ENCODE results near the gene IPMK. TPM values are rescaled to one million over a fixed set of nuclear protein-coding genes. Genes with fewer than 3 reads are reported as not detected.

IPMK gene
- total RNA-seq, 1 experiment from 2014 or later: 11.1 TPM

- no peaks in the 10 kb centered on the region for H3K27me3 ChIP-seq (ENCODE audit: insufficient read depth, low read depth)
- BruUV-seq (replicated peaks): TSS peak; percentile 39
- no peak for DNase-seq
- H3K4me3 ChIP-seq: peak overlapping the region; percentile 66
- no peaks in the 10 kb centered on the region for H3K9me3 ChIP-seq (ENCODE audit: insufficient read depth, low read depth)
- H3F3A ChIP-seq (ENCODE audit: insufficient read depth, low read depth): peaks cover 26% of the 10 kb centered on the region
- H3K36me3 ChIP-seq (ENCODE audit: low read depth): 0 out of 2 replicates have a peak, but pooled peaks cover 5% of the 10 kb centered on the region
- intact Hi-C loops (cut with micrococcal nuclease; ENCODE audit: unreplicated experiment): loop anchor here (1.0 to 2.0 kb wide), 4 partner anchors 10 to 167 kb away; partner anchors contain the start of gene TFAM
- H2AFZ ChIP-seq: peak overlapping the region; percentile 92
- peaks cover 64% of the 10 kb centered on the region for H3K79me2 ChIP-seq (ENCODE audit: low read depth)
- peak overlapping the region; percentile 96 for H3K4me2 ChIP-seq
- H3K4me1 ChIP-seq (replicated peaks; ENCODE audit: insufficient read depth): peaks cover 22% of the 10 kb centered on the region
- POLR2A ChIA-PET (ENCODE audit: unreplicated experiment): no interaction called here
- no peaks in the 10 kb centered on the region for H3K9me2 ChIP-seq (ENCODE audit: insufficient read depth)
- no peaks in the 10 kb centered on the region; the same call in 1 of the 2 replicates for H4K20me1 ChIP-seq (ENCODE audit: insufficient read depth)
- peak overlapping the region; percentile 86 for H3K27ac ChIP-seq
- TF ChIP-seq EZH2 (IDR thresholded peaks at IDR 0.05; ENCODE audit: low read depth) (no peak), CTCF (conservative IDR thresholded peaks at IDR 0.05) (no peak)
- CTCF ChIA-PET: no interaction called here
Measured at GRCh38 chr10:58269782-58270290, 2.1 kb upstream of the IPMK start.

GRCh38 chr10:58268946-58269781, 1.5 kb upstream of the IPMK start, which contains the start of gene CISD1:
CISD1 (plus strand) TSS chr10:58269162; CDS start chr10:58269274, 112 bp downstream.
- Histone ChIP-seq H3K9me2 (ENCODE audit: insufficient read depth) (no peaks in the 10 kb centered on the region), H3K27ac (peak within 1 kb of the TSS; percentile 86), H3K4me2 (peak within 1 kb of the TSS; percentile 96), H3K4me3 (peak within 1 kb of the TSS; percentile 66), H4K20me1 (ENCODE audit: insufficient read depth) (no peaks in the 10 kb centered on the region), H3K36me3 (ENCODE audit: low read depth) (0 out of 2 replicates have a peak, but pooled peaks cover 5% of the 10 kb centered on the region), H3F3A (ENCODE audit: insufficient read depth, low read depth) (peaks cover 26% of the 10 kb centered on the region), H2AFZ (peak within 1 kb of the TSS; percentile 94), H3K27me3 (ENCODE audit: insufficient read depth, low read depth) (no peaks in the 10 kb centered on the region), H3K4me1 (replicated peaks; ENCODE audit: insufficient read depth) (peaks cover 27% of the 10 kb centered on the region), H3K9me3 (ENCODE audit: insufficient read depth, low read depth) (no peaks in the 10 kb centered on the region), H3K79me2 (ENCODE audit: low read depth) (peaks cover 71% of the 10 kb centered on the region)
- ChIA-PET POLR2A (ENCODE audit: unreplicated experiment) (interaction anchor here (0.5 to 1.0 kb wide), 6 partner anchors 11 to 88 kb away, joined by 3 to 9 read pairs (median 4); no protein-coding TSS in a partner anchor), CTCF (interaction anchor here (0.9 kb wide), 2 partner anchors 21 to 23 kb away, joined by 3 to 5 read pairs; no protein-coding TSS in a partner anchor)
- TF ChIP-seq CTCF (conservative IDR thresholded peaks at IDR 0.05) (no peak), EZH2 (IDR thresholded peaks at IDR 0.05; ENCODE audit: low read depth) (no peak)
- intact Hi-C loops (cut with micrococcal nuclease; ENCODE audit: unreplicated experiment): loop anchor here (1.0 to 2.0 kb wide), 5 partner anchors 11 to 168 kb away; partner anchors contain the start of genes TFAM and UBE2D1
- DNase-seq: peak; percentile 98
- no TSS peak for BruUV-seq (replicated peaks)

- H3K4me3 ChIP-seq: peak overlapping the region; percentile 66
- peak overlapping the region; percentile 96 for H3K4me2 ChIP-seq
- no TSS peak for BruUV-seq (replicated peaks)
- DNase-seq: no peak
- no peaks in the 10 kb centered on the region for H3K27me3 ChIP-seq (ENCODE audit: insufficient read depth, low read depth)
- ChIA-PET POLR2A (ENCODE audit: unreplicated experiment) (interaction anchor here (0.6 to 1.0 kb wide), 4 partner anchors 12 to 37 kb away, joined by 3 to 6 read pairs (median 3); no protein-coding TSS in a partner anchor), CTCF (interaction anchor here (0.9 kb wide), 2 partner anchors 22 to 23 kb away, joined by 3 to 5 read pairs; no protein-coding TSS in a partner anchor)
- intact Hi-C loops (cut with micrococcal nuclease; ENCODE audit: unreplicated experiment): loop anchor here (1.0 to 2.0 kb wide), 3 partner anchors 67 to 168 kb away; partner anchors contain the start of gene UBE2D1
- no peaks in the 10 kb centered on the region for H4K20me1 ChIP-seq (ENCODE audit: insufficient read depth)
- peaks cover 71% of the 10 kb centered on the region for H3K79me2 ChIP-seq (ENCODE audit: low read depth)
- no peaks in the 10 kb centered on the region for H3K9me3 ChIP-seq (ENCODE audit: insufficient read depth, low read depth)
- no peaks in the 10 kb centered on the region for H3K9me2 ChIP-seq (ENCODE audit: insufficient read depth)
- H3K36me3 ChIP-seq (ENCODE audit: low read depth): 0 out of 2 replicates have a peak, but pooled peaks cover 5% of the 10 kb centered on the region
- TF ChIP-seq CTCF (conservative IDR thresholded peaks at IDR 0.05) (no peak), EZH2 (IDR thresholded peaks at IDR 0.05; ENCODE audit: low read depth) (no peak)
- peaks cover 26% of the 10 kb centered on the region for H3F3A ChIP-seq (ENCODE audit: insufficient read depth, low read depth)
- H3K27ac ChIP-seq: peak overlapping the region; percentile 45
- H2AFZ ChIP-seq: peak overlapping the region; percentile 94
- peaks cover 27% of the 10 kb centered on the region for H3K4me1 ChIP-seq (replicated peaks; ENCODE audit: insufficient read depth)
Measured at GRCh38 chr10:58268454-58268945, 806 bp upstream of the IPMK start.
